Stimulated activated CD4-positive, alpha-beta T cell treated with anti-CD3 and anti-CD28 coated beads, Interleukin-12 subunit alpha, Interleukin-12 subunit beta, amount 100 ng/mL, for 24 hours (primary cell): ENCODE results near the gene OVOL2.
"Not testable (repeated sequence)": the region's sequence is repeated elsewhere in the genome, so short reads cannot be mapped to it uniquely, and the experiment has no call there.

ENCODE experiments used
- DNase-seq, 2 experiments: peaks; one replicate each; pipeline ENCODE4 v3.0.0-alpha.2; 2020; ENCODE audit warnings: low read depth in 2 of 2

OVOL2 gene

GRCh38 chr20:18057994-18058349, 256 bp upstream of the OVOL2 start:
- DNase-seq: no peak

GRCh38 chr20:18056174-18057100, 1.3 kb downstream of the OVOL2 start:
- DNase-seq: no peak

GRCh38 chr20:18055261-18055660, 2.5 kb downstream of the OVOL2 start:
- DNase-seq: no peak

GRCh38 chr20:18052856-18053255, 4.9 kb downstream of the OVOL2 start:
- DNase-seq: no peak

- DNase-seq: no peak
These were observed 7.1 kb downstream of the OVOL2 start for GRCh38 chr20:18050628-18051027.

GRCh38 chr20:18048176-18048575, 9.5 kb downstream of the OVOL2 start:
- no peak for DNase-seq

GRCh38 chr20:18046535-18046934, 11.2 kb downstream of the OVOL2 start:
- no peak for DNase-seq

- DNase-seq: no peak
These were observed 15.5 kb downstream of the OVOL2 start for GRCh38 chr20:18042229-18042628.

GRCh38 chr20:18041462-18041861, 16.3 kb downstream of the OVOL2 start:
- DNase-seq: no peak

- DNase-seq: no peak
These were observed 18.7 kb downstream of the OVOL2 start for GRCh38 chr20:18039063-18039462.

GRCh38 chr20:18034039-18034438, 23.7 kb downstream of the OVOL2 start:
- DNase-seq: no peak

GRCh38 chr20:18032977-18033892, 24.5 kb downstream of the OVOL2 start:
- DNase-seq: no peak

GRCh38 chr20:18031888-18032509, 25.7 kb downstream of the OVOL2 start:
- no peak for DNase-seq

- DNase-seq: no peak
These were observed 26.7 kb downstream of the OVOL2 start for GRCh38 chr20:18031050-18031449.

- DNase-seq: no peak
These were observed 27.7 kb downstream of the OVOL2 start for GRCh38 chr20:18030020-18030419.

- not testable (repeated sequence) for DNase-seq
These were observed 30.7 kb downstream of the OVOL2 start for GRCh38 chr20:18027011-18027410.

GRCh38 chr20:18024606-18025127, 33.0 kb downstream of the OVOL2 start:
- DNase-seq: no peak

- DNase-seq: no peak
These were observed 36.8 kb downstream of the OVOL2 start for GRCh38 chr20:18020931-18021330.

- DNase-seq: no peak
These were observed 38.6 kb downstream of the OVOL2 start for GRCh38 chr20:18019068-18019467.

- DNase-seq: no peak
These were observed 39.6 kb downstream of the OVOL2 start for GRCh38 chr20:18018100-18018499.

- no peak for DNase-seq
These were observed 40.9 kb downstream of the OVOL2 start for GRCh38 chr20:18016772-18017171.

GRCh38 chr20:18014411-18014810, 43.3 kb downstream of the OVOL2 start:
- DNase-seq: no peak
